Pancreas (tissue), 10 donors: ENCODE results near the gene MAPKAP1. TPM values are rescaled to one million over a fixed set of nuclear protein-coding genes. Genes with fewer than 3 reads are reported as not detected.

Experiments
- ATAC-seq, 4 donors: fragments of 200-7000 bp; cut with Tn5 transposase; one replicate each; pipeline versions ENCODE4 v1.8.0 to v1.9.1; 2020; ENCODE audit warnings: mild to moderate bottlenecking in 4 of 4, moderate library complexity in 4 of 4
- DNase-seq, 6 donors: peaks; one replicate each; pipeline ENCODE4 v3.0.0-alpha.2; 2020
- FAIRE-seq: peaks from 2 replicates; lab custom pipeline; 2012; peaks lifted over from hg19 to GRCh38; lab: Jason Lieb, UNC
- H3K27ac ChIP-seq, 4 donors: fragments of 200-600 bp; sonication (generic); 1 replicate in 3 of 4; 2 replicates in 1 of 4; pipeline versions ENCODE4 v1.5.0 to v1.8.0; 2020
- H3K27me3 ChIP-seq, 4 donors: fragments of 200-600 bp; one replicate each; pipeline ENCODE4 v1.8.0; 2021
- H3K36me3 ChIP-seq, 3 donors: fragments of 200-600 bp; sonication (generic) in 1 of 3; one replicate each; pipeline versions ENCODE4 v1.5.0 to v1.8.0; 2020 to 2021
- H3K4me1 ChIP-seq, 3 donors: fragments of 200-600 bp; one replicate each; pipeline ENCODE4 v1.8.0; 2021
- H3K4me3 ChIP-seq, 4 donors: fragments of 200-600 bp; sonication (generic) in 2 of 4; one replicate each; pipeline versions ENCODE4 v1.5.0 to v1.8.0; 2020 to 2021
- H3K9me3 ChIP-seq, 4 donors: fragments of 200-600 bp; one replicate each; pipeline ENCODE4 v1.8.0; 2021
- CTCF ChIP-seq, 4 donors: fragments of 200-600 bp; sonication (generic) in 3 of 4; IDR thresholded peaks; one replicate each; pipeline versions ENCODE4 v1.5.0 to v1.8.0; 2021; ENCODE audit warnings: antibody characterized with exemption in 4 of 4
- WGBS, 2 donors: extraction: QIAGEN DNeasy Blood & Tissue Kit; methylation state at CpG; one replicate each; pipeline ENCODE4 v1.1.7; 2013; 5-methylcytosine and 5-hydroxymethylcytosine counted together
- intact Hi-C, 3 donors: fragments of 100-400 bp; cut with DNase I; formaldehyde crosslinking; loops; one replicate each; pipeline versions ENCODE4 v1.11.1 to v1.14.2; 2022
- polyA plus RNA-seq, 2 donors: library from polyadenylated mRNA; stranded (reverse); fragments of 200-250 nt; gene quantifications; one replicate each; pipeline ENCODE4 v1.2.3, GENCODE V29; 2013
- total RNA-seq, 6 donors: library from RNA; stranded (reverse); fragmentation: NEBNext Ultra II Directional in 4 of 6; extraction: Animal tissue kit (Norgen Biotek cat#: 25700) in 4 of 6; gene quantifications; one replicate each; pipeline versions ENCODE4 v1.2.1 to v1.2.4, GENCODE V29; 2021 to 2023
- donor health status: healthy with polysubstance abuse.
- donor health status: DM: no; HTN: no; CAD: no; lungs with moderate emphysema.
- donor health status: DM: no; HTN: no; CAD: no.
- donor health status: control.
- donor health status: control.
- donor health status: Bipolar disorder and iron deficiency.
- donor health status: DM: yes; HTN: yes; CAD: no.
- donor health status: DM: no; HTN: no; CAD: no.
- donor health status: DM: no; HTN: no; CAD: no.
- donor health status: DM: yes; HTN: yes; CAD: no.

Gene MAPKAP1
- total and polyA plus RNA-seq, 8 donors, result 18.7 to 42.0 (median 30.4) TPM

GRCh38 chr9:125438506-125439433 is 268.2 kb downstream of the MAPKAP1 start:
- H3K9me3 ChIP-seq, result no peaks in the 10 kb centered on the region
- H3K4me3 ChIP-seq, result no peak overlapping the region
- FAIRE-seq (no peak), DNase-seq (peak in 1 of 6 donors; percentile 41), ATAC-seq (no peak)
- intact Hi-C loops, result no loop called here
- no peak overlapping the region for H3K27ac ChIP-seq
- no peak for TF ChIP-seq CTCF (IDR thresholded peaks at IDR 0.05)
- H3K4me1 ChIP-seq, result no peaks in the 10 kb centered on the region
- peaks cover 0 to 14% (median 0%) of the 10 kb centered on the region in 3 donors for H3K36me3 ChIP-seq
- 93 to 96% methylated on average over 31 to 32 of the region's 32 CpGs for WGBS, 2 donors
- no peaks in the 10 kb centered on the region for H3K27me3 ChIP-seq

- Histone ChIP-seq H3K4me3 (no peak overlapping the region), H3K9me3 (no peaks in the 10 kb centered on the region), H3K36me3 (peaks cover 0 to 14% (median 0%) of the 10 kb centered on the region in 3 donors), H3K27me3 (no peaks in the 10 kb centered on the region), H3K27ac (no peak overlapping the region), H3K4me1 (no peaks in the 10 kb centered on the region)
- TF ChIP-seq CTCF (IDR thresholded peaks at IDR 0.05), result no peak
- intact Hi-C loops, result no loop called here
- ATAC-seq, result no peak
- FAIRE-seq, result no peak
- DNase-seq, result peak in 1 of 6 donors; percentile 49
- WGBS, 2 donors, result 91 to 97% methylated on average over 15 of the region's 15 CpGs
Measured at GRCh38 chr9:125437771-125438221, 269.2 kb downstream of the MAPKAP1 start.

GRCh38 chr9:125436613-125437443 is 270.2 kb downstream of the MAPKAP1 start:
- H3K4me3 ChIP-seq, result no peak overlapping the region
- H3K4me1 ChIP-seq, result no peaks in the 10 kb centered on the region
- intact Hi-C loops, result no loop called here
- no peak overlapping the region for H3K27ac ChIP-seq
- ATAC-seq (no peak), DNase-seq (peak in 1 of 6 donors; percentile 46), FAIRE-seq (no peak)
- TF ChIP-seq CTCF (IDR thresholded peaks at IDR 0.05), result no peak
- H3K36me3 ChIP-seq, result peaks cover 0 to 14% (median 0%) of the 10 kb centered on the region in 3 donors
- H3K27me3 ChIP-seq, result no peaks in the 10 kb centered on the region
- 91 to 92% methylated on average over 24 of the region's 24 CpGs for WGBS, 2 donors
- H3K9me3 ChIP-seq, result no peaks in the 10 kb centered on the region

GRCh38 chr9:125435776-125436612 is 271.0 kb downstream of the MAPKAP1 start:
- Histone ChIP-seq H3K27me3 (no peaks in the 10 kb centered on the region), H3K9me3 (no peaks in the 10 kb centered on the region), H3K36me3 (peaks cover 0 to 14% (median 0%) of the 10 kb centered on the region in 3 donors), H3K4me3 (no peak overlapping the region), H3K27ac (no peak overlapping the region), H3K4me1 (no peaks in the 10 kb centered on the region)
- no peak for TF ChIP-seq CTCF (IDR thresholded peaks at IDR 0.05)
- ATAC-seq (no peak), DNase-seq (peak in 1 of 6 donors; percentile 37), FAIRE-seq (no peak)
- WGBS, 2 donors, result 88 to 92% methylated on average over 16 of the region's 16 CpGs
- intact Hi-C loops, result no loop called here
